Dendritic cell treated with granulocyte-macrophage colony-stimulating factor and Interleukin-4, amounts not matched to agents 40 ng/mL and 50 ng/mL, for 4 days (primary cell): ENCODE data around the gene BRD9.
"Not testable (repeated sequence)": the region's sequence is repeated elsewhere in the genome, so short reads cannot be mapped to it uniquely, and the experiment has no call there.

ENCODE experiments used
- H3K27ac Mint-ChIP-seq: one replicate; pipeline ENCODE4 v1.8.0; 2022; ENCODE audit warnings: mild to moderate bottlenecking, mixed read lengths
- H3K27me3 Mint-ChIP-seq: one replicate; pipeline ENCODE4 v1.8.0; 2022; ENCODE audit warnings: mild to moderate bottlenecking, mixed read lengths
- H3K36me3 Mint-ChIP-seq: one replicate; pipeline ENCODE4 v1.8.0; 2022; ENCODE audit warnings: low read depth, mixed read lengths
- H3K4me1 Mint-ChIP-seq: one replicate; pipeline ENCODE4 v1.8.0; 2022; ENCODE audit warnings: low read depth, mixed read lengths
- H3K4me3 Mint-ChIP-seq: one replicate; pipeline ENCODE4 v1.8.0; 2022; ENCODE audit warnings: mild to moderate bottlenecking, moderate library complexity, mixed read lengths
- H3K9me3 Mint-ChIP-seq: one replicate; pipeline ENCODE4 v1.8.0; 2022; ENCODE audit warnings: mixed read lengths
- intact Hi-C: fragments of 100-400 bp; cut with micrococcal nuclease; formaldehyde crosslinking; loops from one replicate; pipeline ENCODE4 v1.15.0; 2022

The BRD9 gene

GRCh38 chr5:892394-893136 lies at the start of gene BRD9, which contains the start of gene TRIP13:
Gene BRD9 (minus strand): TSS chr5:892801. CDS start chr5:892657, 144 bp downstream.
Gene TRIP13 (plus strand): TSS chr5:892884. CDS start chr5:892999, 115 bp downstream.
- no peaks in the 10 kb centered on the region for H3K9me3 Mint-ChIP-seq
- H3K27ac Mint-ChIP-seq, result peak within 1 kb of the TSS; percentile 87
- H3K4me1 Mint-ChIP-seq, result peaks cover 17% of the 10 kb centered on the region
- intact Hi-C loops, result loop anchor here (5.0 kb wide), 2 partner anchors 225 to 620 kb away; partner anchors contain the start of gene PDCD6
- H3K27me3 Mint-ChIP-seq, result no peaks in the 10 kb centered on the region
- H3K4me3 Mint-ChIP-seq, result peak within 1 kb of the TSS; percentile 71
- H3K36me3 Mint-ChIP-seq, result peaks cover 49% of the 10 kb centered on the region

GRCh38 chr5:940741-941140 lies 48.1 kb upstream of the BRD9 start:
- intact Hi-C loops, H3K4me3 Mint-ChIP-seq, H3K36me3 Mint-ChIP-seq, H3K4me1 Mint-ChIP-seq, H3K27ac Mint-ChIP-seq, H3K9me3 Mint-ChIP-seq: not testable (repeated sequence)
- H3K27me3 Mint-ChIP-seq, result peaks cover 26% of the 10 kb centered on the region

- Mint-ChIP-seq H3K36me3 (no peaks in the 10 kb centered on the region), H3K4me1 (no peaks in the 10 kb centered on the region), H3K9me3 (peaks cover 8% of the 10 kb centered on the region), H3K27ac (no peak overlapping the region), H3K4me3 (no peak overlapping the region), H3K27me3 (peaks cover 15% of the 10 kb centered on the region)
- intact Hi-C loops, result no loop called here
Measured at GRCh38 chr5:939368-939767, 46.8 kb upstream of the BRD9 start.

- no peaks in the 10 kb centered on the region for H3K4me1 Mint-ChIP-seq
- H3K4me3 Mint-ChIP-seq, result no peak overlapping the region
- no peaks in the 10 kb centered on the region for H3K36me3 Mint-ChIP-seq
- H3K27me3 Mint-ChIP-seq, result peaks cover 3% of the 10 kb centered on the region
- intact Hi-C loops, result no loop called here
- H3K27ac Mint-ChIP-seq, result no peak overlapping the region
- peaks cover 8% of the 10 kb centered on the region for H3K9me3 Mint-ChIP-seq
Measured at GRCh38 chr5:937151-937924, 44.7 kb upstream of the BRD9 start.

- Mint-ChIP-seq H3K36me3 (no peaks in the 10 kb centered on the region), H3K27me3 (peaks cover 2% of the 10 kb centered on the region), H3K9me3 (peaks cover 8% of the 10 kb centered on the region), H3K27ac (no peak overlapping the region), H3K4me1 (no peaks in the 10 kb centered on the region), H3K4me3 (no peak overlapping the region)
- intact Hi-C loops, result no loop called here
Measured at GRCh38 chr5:936149-937144, 43.8 kb upstream of the BRD9 start.

- H3K27me3 Mint-ChIP-seq, result no peaks in the 10 kb centered on the region
- H3K36me3 Mint-ChIP-seq, result no peaks in the 10 kb centered on the region
- no peaks in the 10 kb centered on the region for H3K4me1 Mint-ChIP-seq
- intact Hi-C loops, result no loop called here
- no peak overlapping the region for H3K4me3 Mint-ChIP-seq
- H3K27ac Mint-ChIP-seq, result no peak overlapping the region
- peaks cover 8% of the 10 kb centered on the region for H3K9me3 Mint-ChIP-seq
Measured at GRCh38 chr5:935510-936084, 43.0 kb upstream of the BRD9 start.

GRCh38 chr5:934381-934967 lies 41.9 kb upstream of the BRD9 start:
- H3K4me1 Mint-ChIP-seq, intact Hi-C loops: not testable (repeated sequence)

GRCh38 chr5:933951-934350 lies 41.4 kb upstream of the BRD9 start:
- intact Hi-C loops, H3K9me3 Mint-ChIP-seq, H3K27ac Mint-ChIP-seq, H3K4me1 Mint-ChIP-seq, H3K27me3 Mint-ChIP-seq, H3K4me3 Mint-ChIP-seq, H3K36me3 Mint-ChIP-seq: not testable (repeated sequence)

More at GRCh38 chr5:934381-934967, 41.9 kb upstream of the BRD9 start:
- not testable (repeated sequence) for H3K36me3 Mint-ChIP-seq, H3K4me3 Mint-ChIP-seq, H3K9me3 Mint-ChIP-seq, H3K27ac Mint-ChIP-seq, H3K27me3 Mint-ChIP-seq

GRCh38 chr5:933251-933861 lies 40.8 kb upstream of the BRD9 start:
- H3K27ac Mint-ChIP-seq, result no peak overlapping the region

GRCh38 chr5:932628-933250 lies 40.1 kb upstream of the BRD9 start:
- peaks cover 8% of the 10 kb centered on the region for H3K9me3 Mint-ChIP-seq
- H3K27ac Mint-ChIP-seq, result no peak overlapping the region
- H3K27me3 Mint-ChIP-seq, result peaks cover 6% of the 10 kb centered on the region
- intact Hi-C loops, result no loop called here
- no peaks in the 10 kb centered on the region for H3K36me3 Mint-ChIP-seq
- no peak overlapping the region for H3K4me3 Mint-ChIP-seq
- no peaks in the 10 kb centered on the region for H3K4me1 Mint-ChIP-seq

More at GRCh38 chr5:933251-933861, 40.8 kb upstream of the BRD9 start:
- Mint-ChIP-seq H3K4me3 (no peak overlapping the region), H3K9me3 (peaks cover 8% of the 10 kb centered on the region), H3K36me3 (no peaks in the 10 kb centered on the region), H3K27me3 (no peaks in the 10 kb centered on the region), H3K4me1 (no peaks in the 10 kb centered on the region)
- intact Hi-C loops, result no loop called here

- peaks cover 11% of the 10 kb centered on the region for H3K27me3 Mint-ChIP-seq
- H3K36me3 Mint-ChIP-seq, result no peaks in the 10 kb centered on the region
- H3K4me3 Mint-ChIP-seq, result no peak overlapping the region
- no peaks in the 10 kb centered on the region for H3K4me1 Mint-ChIP-seq
- peaks cover 8% of the 10 kb centered on the region for H3K9me3 Mint-ChIP-seq
- H3K27ac Mint-ChIP-seq, result no peak overlapping the region
- intact Hi-C loops, result no loop called here
Measured at GRCh38 chr5:932151-932627, 39.6 kb upstream of the BRD9 start.

GRCh38 chr5:931570-932145 lies 39.1 kb upstream of the BRD9 start:
- H3K36me3 Mint-ChIP-seq, result no peaks in the 10 kb centered on the region
- intact Hi-C loops, result no loop called here
- no peak overlapping the region for H3K27ac Mint-ChIP-seq
- H3K4me1 Mint-ChIP-seq, result peaks cover 2% of the 10 kb centered on the region
- H3K27me3 Mint-ChIP-seq, result peaks cover 15% of the 10 kb centered on the region
- H3K4me3 Mint-ChIP-seq, result no peak overlapping the region
- H3K9me3 Mint-ChIP-seq, result peaks cover 8% of the 10 kb centered on the region
